Tibial artery (tissue), 4 donors: ENCODE data around the gene DMAC2.
A peak's percentile ranks its signal among the peaks of the same experiment; 100 is the strongest.
"Not testable (repeated sequence)": the region's sequence is repeated elsewhere in the genome, so short reads cannot be mapped to it uniquely, and the experiment has no call there.

Experiments
- DNase-seq, 2 donors: peaks; one replicate each; pipeline ENCODE4 v3.0.0-alpha.2; 2019
- H3K27ac ChIP-seq, 2 donors: fragments of 200-600 bp; sonication (generic) in 1 of 2; 1 replicate in 1 of 2; 2 replicates in 1 of 2; pipeline ENCODE4 v1.5.1; 2018 to 2019; ENCODE audit warnings: mild to moderate bottlenecking in 1 of 2
- H3K27me3 ChIP-seq, 2 donors: fragments of 200-600 bp; sonication (generic) in 1 of 2; one replicate each; pipeline versions ENCODE4 v1.5.1 to v1.6.0; 2016 to 2019
- H3K36me3 ChIP-seq, 3 donors: fragments of 200-600 bp; sonication (generic) in 2 of 3; one replicate each; pipeline ENCODE4 v1.5.1; 2016 to 2019; ENCODE audit warnings: mild to moderate bottlenecking in 2 of 3
- H3K4me1 ChIP-seq, 4 donors: fragments of 200-600 bp; sonication (generic) in 2 of 4; 1 replicate in 3 of 4; 2 replicates in 1 of 4; pipeline ENCODE4 v1.5.1; 2016 to 2019
- H3K4me3 ChIP-seq, 2 donors: fragments of 200-600 bp; sonication (generic) in 1 of 2; 1 replicate in 1 of 2; 2 replicates in 1 of 2; pipeline ENCODE4 v1.5.1; 2018 to 2019; ENCODE audit warnings: mild to moderate bottlenecking in 2 of 2
- H3K9me3 ChIP-seq, 3 donors: fragments of 200-600 bp; sonication (generic) in 1 of 3; one replicate each; pipeline ENCODE4 v1.5.1; 2016 to 2019
- CTCF ChIP-seq, 2 experiments: fragments of 200-600 bp in 1 of 2; fragments of 450-650 bp in 1 of 2; IDR thresholded peaks; one replicate each; pipeline ENCODE4 v1.5.1; 2017 to 2019; ENCODE audit warnings: antibody characterized with exemption in 2 of 2, mild to moderate bottlenecking in 1 of 2, moderate library complexity in 1 of 2
- intact Hi-C: fragments of 100-400 bp; cut with DNase I; formaldehyde crosslinking; loops from one replicate; pipeline ENCODE4 v1.15.0; 2023; ENCODE audit warnings: low total_unique reads

DMAC2 gene

GRCh38 chr19:41439441-41440222 is at the start of gene DMAC2:
Gene DMAC2 (minus strand): TSS chr19:41439912. CDS start chr19:41439899, 13 bp downstream.
- Histone ChIP-seq H3K27ac (peak within 1 kb of the TSS; percentile 79 to 88), H3K36me3 (peaks cover 0 to 30% (median 0%) of the 10 kb centered on the region in 3 donors), H3K4me3 (peak within 1 kb of the TSS; percentile 65 to 66), H3K9me3 (no peaks in the 10 kb centered on the region), H3K4me1 (peaks cover 0 to 9% (median 6%) of the 10 kb centered on the region in 4 donors), H3K27me3 (peaks cover 0 to 23% of the 10 kb centered on the region in 2 donors)
- peak; percentile 33 to 35 for TF ChIP-seq CTCF (IDR thresholded peaks at IDR 0.05)
- DNase-seq: peak; percentile 98 to 99
- intact Hi-C loops: no loop called here

- H3K9me3 ChIP-seq: peaks cover 0 to 16% (median 5%) of the 10 kb centered on the region in 3 donors
- H3K27me3 ChIP-seq, H3K4me3 ChIP-seq, intact Hi-C loops, H3K27ac ChIP-seq, H3K36me3 ChIP-seq, DNase-seq, H3K4me1 ChIP-seq: not testable (repeated sequence)
Measured at GRCh38 chr19:41486953-41487352, 47.2 kb upstream of the DMAC2 start.

GRCh38 chr19:41484822-41485221 is 45.1 kb upstream of the DMAC2 start:
- H3K4me1 ChIP-seq: no peaks in the 10 kb centered on the region
- H3K4me3 ChIP-seq: no peak overlapping the region
- H3K27ac ChIP-seq: no peak overlapping the region
- H3K9me3 ChIP-seq: peaks cover 0 to 16% (median 5%) of the 10 kb centered on the region in 3 donors
- no peak for DNase-seq
- intact Hi-C loops: no loop called here
- peaks cover 0 to 5% of the 10 kb centered on the region in 2 donors for H3K27me3 ChIP-seq
- TF ChIP-seq CTCF (IDR thresholded peaks at IDR 0.05): no peak
- no peaks in the 10 kb centered on the region for H3K36me3 ChIP-seq

- no peaks in the 10 kb centered on the region for H3K36me3 ChIP-seq
- DNase-seq: no peak
- no peaks in the 10 kb centered on the region for H3K4me1 ChIP-seq
- TF ChIP-seq CTCF (IDR thresholded peaks at IDR 0.05): no peak
- no peak overlapping the region for H3K4me3 ChIP-seq
- no peak overlapping the region for H3K27ac ChIP-seq
- peaks cover 0 to 11% of the 10 kb centered on the region in 2 donors for H3K27me3 ChIP-seq
- intact Hi-C loops: no loop called here
- H3K9me3 ChIP-seq: peaks cover 0 to 4% (median 0%) of the 10 kb centered on the region in 3 donors
Measured at GRCh38 chr19:41480336-41480735, 40.6 kb upstream of the DMAC2 start.

GRCh38 chr19:41479757-41480191 is 40.1 kb upstream of the DMAC2 start:
- H3K4me3 ChIP-seq: no peak overlapping the region
- no peak overlapping the region for H3K27ac ChIP-seq
- peaks cover 0 to 4% (median 0%) of the 10 kb centered on the region in 3 donors for H3K9me3 ChIP-seq
- H3K27me3 ChIP-seq: peaks cover 0 to 14% of the 10 kb centered on the region in 2 donors
- intact Hi-C loops: no loop called here
- no peak for TF ChIP-seq CTCF (IDR thresholded peaks at IDR 0.05)
- peak; percentile 47 to 74 for DNase-seq
- no peaks in the 10 kb centered on the region for H3K36me3 ChIP-seq
- H3K4me1 ChIP-seq: no peaks in the 10 kb centered on the region
